ENCODE results near the gene MCMBP. TPM values are rescaled to one million over a fixed set of nuclear protein-coding genes. Genes with fewer than 3 reads are reported as not detected.
A peak's percentile ranks its signal among the peaks of the same experiment; 100 is the strongest.
"Not testable (repeated sequence)": the region's sequence is repeated elsewhere in the genome, so short reads cannot be mapped to it uniquely, and the experiment has no call there.

Gene MCMBP
- total RNA-seq, 1 donor from 2014 or later = 36.6 TPM

GRCh38 chr10:119832951-119833350, 39.7 kb downstream of the MCMBP start:
- DNase-seq (ENCODE audit: low read depth) = no peak

- DNase-seq (ENCODE audit: low read depth) = no peak
These were observed 41.0 kb downstream of the MCMBP start for GRCh38 chr10:119831656-119832055.

GRCh38 chr10:119830851-119831250, 41.8 kb downstream of the MCMBP start:
- DNase-seq (ENCODE audit: low read depth) = no peak

- DNase-seq (ENCODE audit: low read depth) = no peak
These were observed 43.2 kb downstream of the MCMBP start for GRCh38 chr10:119829429-119829828.

GRCh38 chr10:119827430-119827829, 45.2 kb downstream of the MCMBP start:
- DNase-seq (ENCODE audit: low read depth) = no peak

- DNase-seq (ENCODE audit: low read depth) = no peak
These were observed 45.9 kb downstream of the MCMBP start for GRCh38 chr10:119826771-119827170.

GRCh38 chr10:119824299-119824698, 48.3 kb downstream of the MCMBP start:
- peak; percentile 58 for DNase-seq (ENCODE audit: low read depth)

- no peak for DNase-seq (ENCODE audit: low read depth)
These were observed 51.5 kb downstream of the MCMBP start for GRCh38 chr10:119821182-119821581.

GRCh38 chr10:119818889-119819270, 53.8 kb downstream of the MCMBP start:
- DNase-seq (ENCODE audit: low read depth) = no peak

GRCh38 chr10:119817991-119818888, 54.4 kb downstream of the MCMBP start:
- no peak for DNase-seq (ENCODE audit: low read depth)

GRCh38 chr10:119815671-119816070, 57.0 kb downstream of the MCMBP start:
- no peak for DNase-seq (ENCODE audit: low read depth)

GRCh38 chr10:119812684-119813083, 60.0 kb downstream of the MCMBP start:
- no peak for DNase-seq (ENCODE audit: low read depth)

GRCh38 chr10:119811122-119811521, 61.5 kb downstream of the MCMBP start:
- no peak for DNase-seq (ENCODE audit: low read depth)

GRCh38 chr10:119807960-119808697, 64.5 kb downstream of the MCMBP start:
- DNase-seq (ENCODE audit: low read depth) = no peak

- DNase-seq (ENCODE audit: low read depth) = no peak
These were observed 66.1 kb downstream of the MCMBP start for GRCh38 chr10:119806334-119807130.

- no peak for DNase-seq (ENCODE audit: low read depth)
These were observed 66.9 kb downstream of the MCMBP start for GRCh38 chr10:119805702-119806230.

GRCh38 chr10:119803264-119803663, 69.4 kb downstream of the MCMBP start:
- DNase-seq (ENCODE audit: low read depth) = peak; percentile 61

GRCh38 chr10:119801998-119802538, 70.6 kb downstream of the MCMBP start:
- DNase-seq (ENCODE audit: low read depth) = no peak

- no peak for DNase-seq (ENCODE audit: low read depth)
These were observed 71.5 kb downstream of the MCMBP start for GRCh38 chr10:119801176-119801575.

GRCh38 chr10:119796039-119796438, 76.6 kb downstream of the MCMBP start:
- no peak for DNase-seq (ENCODE audit: low read depth)

- not testable (repeated sequence) for DNase-seq (ENCODE audit: low read depth)
These were observed 77.5 kb downstream of the MCMBP start for GRCh38 chr10:119795101-119795500.
